OCI-M2 (cell line): ENCODE results near the gene PRRC2C.

Source experiments
- DNase-seq: peaks from one replicate; lab custom pipeline; 2025; ENCODE audit not compliant: unreplicated experiment; lab: John Stamatoyannopoulos, UW

Gene PRRC2C

GRCh38 chr1:171628225-171628624 lies 142.9 kb downstream of the PRRC2C start:
- DNase-seq: no peak

GRCh38 chr1:171635661-171636060 lies 150.3 kb downstream of the PRRC2C start:
- no peak for DNase-seq

DNA sequence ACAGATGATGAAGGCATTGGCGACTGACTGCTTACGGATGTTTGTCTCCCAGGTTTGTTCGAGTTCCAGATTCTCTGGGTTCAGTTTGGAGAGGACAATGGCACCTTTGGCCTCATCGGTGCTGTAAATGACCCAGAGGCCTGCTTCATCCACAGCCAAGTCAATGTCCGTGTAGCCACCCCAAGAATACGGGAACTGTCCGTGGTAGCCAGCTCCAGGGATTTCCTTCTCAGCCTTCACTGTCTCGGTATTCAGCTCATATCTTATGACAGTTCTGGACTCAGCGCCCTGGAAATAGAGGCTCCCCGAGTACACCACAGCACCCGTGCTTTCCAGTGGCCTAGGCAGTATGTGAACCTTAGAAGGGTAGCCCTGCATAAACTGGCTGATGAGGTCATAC lies 150.8 kb downstream of the PRRC2C start:
- no peak for DNase-seq

- DNase-seq: no peak
Measured at GRCh38 chr1:171637928-171638576, 152.7 kb downstream of the PRRC2C start.

GRCh38 chr1:171640225-171640624 lies 154.9 kb downstream of the PRRC2C start:
- DNase-seq: no peak

- DNase-seq: no peak
Measured at GRCh38 chr1:171641076-171641864, 155.9 kb downstream of the PRRC2C start.

GRCh38 chr1:171642197-171642596 lies 156.9 kb downstream of the PRRC2C start:
- no peak for DNase-seq
